Measurements from ENCODE around the gene CCL20. TPM values are rescaled to one million over a fixed set of nuclear protein-coding genes. Genes with fewer than 3 reads are reported as not detected.

CCL20 gene
- total RNA-seq, 2 experiments from 2014 or later = 1.5 to 2.2 TPM

GRCh38 chr2:227827143-227827542 lies 13.5 kb downstream of the CCL20 start:
- ATAC-seq (ENCODE audit: poor library complexity) = no peak
- H3K36me3 Mint-ChIP-seq (ENCODE audit: low read depth) = no peaks in the 10 kb centered on the region
- H3K4me3 Mint-ChIP-seq = no peak overlapping the region
- Histone ChIP-seq H3K36me3 (ENCODE audit: insufficient read depth, low read length) (no peaks in the 10 kb centered on the region), H3K4me3 (ENCODE audit: low read length) (no peak overlapping the region), H3K9me3 (ENCODE audit: control insufficient read depth in 1 of 2, insufficient read depth in 1 of 2, low read length in 2 of 2) (no peaks in the 10 kb centered on the region), H3K27ac (ENCODE audit: low read depth in 1 of 2, low read length in 2 of 2) (no peak overlapping the region), H3K27me3 (ENCODE audit: control insufficient read depth in 1 of 2, insufficient read depth in 2 of 2, low read length in 2 of 2) (no peaks in the 10 kb centered on the region), H3K4me1 (ENCODE audit: insufficient read depth, low read length) (peaks cover 15% of the 10 kb centered on the region)
- H3K27me3 Mint-ChIP-seq = no peaks in the 10 kb centered on the region
- H3K9me3 Mint-ChIP-seq = no peaks in the 10 kb centered on the region
- intact Hi-C loops (cut with DNase I, micrococcal nuclease) = no loop called here
- ChIA-PET CTCF (no interaction called here), POLR2A (no interaction called here)
- TF ChIP-seq, protein P1, sequence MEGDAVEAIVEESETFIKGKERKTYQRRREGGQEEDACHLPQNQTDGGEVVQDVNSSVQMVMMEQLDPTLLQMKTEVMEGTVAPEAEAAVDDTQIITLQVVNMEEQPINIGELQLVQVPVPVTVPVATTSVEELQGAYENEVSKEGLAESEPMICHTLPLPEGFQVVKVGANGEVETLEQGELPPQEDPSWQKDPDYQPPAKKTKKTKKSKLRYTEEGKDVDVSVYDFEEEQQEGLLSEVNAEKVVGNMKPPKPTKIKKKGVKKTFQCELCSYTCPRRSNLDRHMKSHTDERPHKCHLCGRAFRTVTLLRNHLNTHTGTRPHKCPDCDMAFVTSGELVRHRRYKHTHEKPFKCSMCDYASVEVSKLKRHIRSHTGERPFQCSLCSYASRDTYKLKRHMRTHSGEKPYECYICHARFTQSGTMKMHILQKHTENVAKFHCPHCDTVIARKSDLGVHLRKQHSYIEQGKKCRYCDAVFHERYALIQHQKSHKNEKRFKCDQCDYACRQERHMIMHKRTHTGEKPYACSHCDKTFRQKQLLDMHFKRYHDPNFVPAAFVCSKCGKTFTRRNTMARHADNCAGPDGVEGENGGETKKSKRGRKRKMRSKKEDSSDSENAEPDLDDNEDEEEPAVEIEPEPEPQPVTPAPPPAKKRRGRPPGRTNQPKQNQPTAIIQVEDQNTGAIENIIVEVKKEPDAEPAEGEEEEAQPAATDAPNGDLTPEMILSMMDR (IDR thresholded peaks at IDR 0.05) = no peak
- no peak overlapping the region for H3K27ac Mint-ChIP-seq
- no peak for DNase-seq
- H3K4me1 Mint-ChIP-seq (ENCODE audit: low read depth) = peaks cover 5% of the 10 kb centered on the region

DNA sequence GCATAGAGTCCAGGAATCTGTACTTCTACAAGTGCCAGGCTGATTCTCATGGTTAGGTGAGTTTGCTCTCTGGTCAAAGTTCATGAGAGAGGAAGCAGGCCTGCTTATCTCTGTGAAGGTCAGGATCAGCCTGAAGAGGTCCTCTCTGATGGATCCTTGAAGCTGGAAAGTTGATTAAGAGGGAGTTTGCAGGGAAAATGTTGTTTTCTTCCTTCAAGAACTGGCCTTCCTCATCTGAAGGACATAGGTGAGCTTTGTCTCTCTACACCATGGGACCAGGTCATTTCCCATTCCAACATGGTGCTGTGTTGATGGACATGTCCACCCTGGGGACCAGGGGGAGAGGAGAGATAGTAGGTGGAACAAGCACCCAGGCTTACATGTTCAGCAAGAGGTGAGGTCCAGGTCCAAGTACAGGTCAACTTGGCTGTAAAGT lies 14.9 kb downstream of the CCL20 start:
- H3K36me3 ChIP-seq (ENCODE audit: insufficient read depth, low read length) = no peaks in the 10 kb centered on the region
- TF ChIP-seq, protein P1 (IDR thresholded peaks at IDR 0.05) = no peak
- POLR2A ChIA-PET = no interaction called here
- no peak overlapping the region for H3K4me3 ChIP-seq (ENCODE audit: low read length)
- Mint-ChIP-seq H3K4me3 (no peak overlapping the region), H3K4me1 (ENCODE audit: low read depth) (peaks cover 5% of the 10 kb centered on the region), H3K9me3 (no peaks in the 10 kb centered on the region), H3K27me3 (no peaks in the 10 kb centered on the region), H3K27ac (no peak overlapping the region), H3K36me3 (ENCODE audit: low read depth) (no peaks in the 10 kb centered on the region)
- CTCF ChIA-PET = no interaction called here
- no peaks in the 10 kb centered on the region for H3K9me3 ChIP-seq (ENCODE audit: control insufficient read depth in 1 of 2, insufficient read depth in 1 of 2, low read length in 2 of 2)
- no peak for ATAC-seq (ENCODE audit: poor library complexity)
- H3K27ac ChIP-seq (ENCODE audit: low read depth in 1 of 2, low read length in 2 of 2) = no peak overlapping the region
- no peak for DNase-seq
- H3K27me3 ChIP-seq (ENCODE audit: control insufficient read depth in 1 of 2, insufficient read depth in 2 of 2, low read length in 2 of 2) = no peaks in the 10 kb centered on the region
- H3K4me1 ChIP-seq (ENCODE audit: insufficient read depth, low read length) = peaks cover 15% of the 10 kb centered on the region
- intact Hi-C loops (cut with DNase I, micrococcal nuclease) = no loop called here

GRCh38 chr2:227829337-227829736 lies 15.7 kb downstream of the CCL20 start:
- Mint-ChIP-seq H3K4me1 (ENCODE audit: low read depth) (peaks cover 5% of the 10 kb centered on the region), H3K36me3 (ENCODE audit: low read depth) (no peaks in the 10 kb centered on the region), H3K27me3 (no peaks in the 10 kb centered on the region), H3K27ac (no peak overlapping the region), H3K4me3 (no peak overlapping the region), H3K9me3 (no peaks in the 10 kb centered on the region)
- Histone ChIP-seq H3K36me3 (ENCODE audit: insufficient read depth, low read length) (no peaks in the 10 kb centered on the region), H3K9me3 (ENCODE audit: control insufficient read depth in 1 of 2, insufficient read depth in 1 of 2, low read length in 2 of 2) (no peaks in the 10 kb centered on the region), H3K27ac (ENCODE audit: low read depth in 1 of 2, low read length in 2 of 2) (no peak overlapping the region), H3K27me3 (ENCODE audit: control insufficient read depth in 1 of 2, insufficient read depth in 2 of 2, low read length in 2 of 2) (no peaks in the 10 kb centered on the region), H3K4me3 (ENCODE audit: low read length) (no peak overlapping the region), H3K4me1 (ENCODE audit: insufficient read depth, low read length) (peaks cover 15% of the 10 kb centered on the region)
- DNase-seq (no peak), ATAC-seq (ENCODE audit: poor library complexity) (no peak)
- TF ChIP-seq, protein P1 (IDR thresholded peaks at IDR 0.05) = no peak
- intact Hi-C loops (cut with DNase I, micrococcal nuclease) = no loop called here
- POLR2A ChIA-PET = no interaction called here
- CTCF ChIA-PET = no interaction called here
